Ramos (cell line): ENCODE measurements around the gene GRIA2.

Source experiments
- in situ Hi-C: fragments of 300-500 bp; cut with MboI; formaldehyde crosslinking; loops from one replicate; pipeline ENCODE4 v1.14.3; 2022; ENCODE audit warnings: low sequenced_read_pairs; ENCODE audit not compliant: unreplicated experiment

Gene GRIA2

DNA sequence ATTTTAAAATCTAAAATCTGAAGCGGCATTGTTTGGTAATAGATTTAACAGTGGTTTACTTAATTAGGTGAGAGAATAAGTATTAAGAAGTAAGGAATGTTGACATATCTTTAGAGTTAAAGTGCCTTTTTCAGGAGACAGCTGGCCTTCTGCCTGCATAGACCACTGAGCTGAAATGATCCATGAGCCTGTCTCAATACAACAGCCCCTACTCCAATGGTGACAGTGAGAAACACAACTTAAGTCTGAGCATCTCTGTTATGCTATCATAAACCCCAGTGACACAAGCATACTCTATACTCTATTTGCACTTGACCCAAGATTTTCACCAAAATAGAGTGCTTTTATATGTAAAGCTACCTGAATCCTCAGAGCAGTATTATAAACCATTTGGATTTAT is 137.9 kb downstream of the GRIA2 start:
- in situ Hi-C loops = no loop called here

GRCh38 chr4:157358851-157359250 is 138.3 kb downstream of the GRIA2 start:
- in situ Hi-C loops = no loop called here

DNA sequence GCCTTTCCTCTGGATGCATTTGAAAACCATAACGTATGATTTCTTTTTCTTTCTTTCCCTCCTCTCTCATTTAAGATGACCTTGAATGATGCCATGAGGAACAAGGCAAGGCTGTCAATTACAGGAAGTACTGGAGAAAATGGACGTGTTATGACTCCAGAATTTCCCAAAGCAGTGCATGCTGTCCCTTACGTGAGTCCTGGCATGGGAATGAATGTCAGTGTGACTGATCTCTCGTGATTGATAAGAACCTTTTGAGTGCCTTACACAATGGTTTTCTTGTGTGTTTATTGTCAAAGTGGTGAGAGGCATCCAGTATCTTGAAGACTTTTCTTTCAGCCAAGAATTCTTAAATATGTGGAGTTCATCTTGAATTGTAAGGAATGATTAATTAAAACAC is 142.8 kb downstream of the GRIA2 start:
- in situ Hi-C loops = no loop called here

DNA sequence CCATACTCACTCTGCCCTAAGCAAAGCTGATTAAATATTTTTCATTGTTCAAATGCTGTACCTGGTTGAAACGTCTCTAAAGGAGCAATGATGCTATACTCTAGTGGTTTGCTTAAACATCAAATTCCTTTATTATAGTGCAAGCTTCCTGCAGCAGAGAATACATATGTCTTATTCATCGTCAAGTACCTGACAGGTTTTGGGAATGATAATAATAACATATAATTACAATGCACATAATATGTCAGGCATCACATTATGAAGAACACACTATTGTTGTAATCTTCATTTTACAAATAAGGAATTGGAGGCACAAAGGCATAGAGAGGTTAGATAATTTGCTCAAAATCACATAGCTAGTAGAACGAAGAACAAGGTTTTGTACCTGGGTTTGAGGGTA is 151.6 kb downstream of the GRIA2 start:
- in situ Hi-C loops = no loop called here

GRCh38 chr4:157372567-157372966 is 152.0 kb downstream of the GRIA2 start:
- in situ Hi-C loops = no loop called here

DNA sequence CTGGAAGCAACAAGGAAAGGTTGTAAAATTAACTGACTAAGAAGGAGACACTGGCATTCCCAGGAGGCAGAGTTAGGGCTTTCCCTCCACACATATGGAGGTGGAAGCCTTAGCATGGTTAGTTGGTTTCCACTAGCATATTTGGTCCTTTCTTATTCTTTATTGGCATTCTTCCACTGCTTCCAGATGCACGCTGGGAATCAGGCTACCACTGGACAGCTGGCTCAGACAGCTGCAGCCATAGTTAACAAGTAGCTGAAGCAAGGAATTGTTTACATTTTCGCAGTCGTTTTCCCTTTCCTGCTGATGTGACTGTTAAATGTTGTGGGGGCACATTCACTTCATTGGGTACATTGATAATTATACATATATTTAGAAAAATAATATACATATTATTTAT is 169.2 kb downstream of the GRIA2 start:
- in situ Hi-C loops = no loop called here

DNA sequence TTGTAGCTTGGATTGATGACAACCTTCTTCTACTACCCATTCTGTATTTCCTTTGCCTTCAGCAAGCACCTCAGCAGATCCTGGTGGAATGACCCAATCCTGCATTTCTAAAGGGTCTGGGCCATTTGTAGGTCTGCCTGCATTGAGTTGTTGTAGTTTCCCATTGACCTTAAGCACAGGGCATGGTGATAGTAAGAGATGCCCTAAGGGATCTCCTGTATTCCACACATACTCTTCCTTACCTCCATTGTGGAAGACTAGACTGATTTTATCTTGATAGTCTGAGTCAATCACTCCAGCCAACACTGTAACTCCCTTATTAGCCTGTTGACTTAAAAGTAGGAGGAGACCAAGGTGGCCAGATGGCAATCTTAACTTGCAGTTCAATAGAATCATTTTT is 184.5 kb downstream of the GRIA2 start:
- in situ Hi-C loops = no loop called here
